Measurements from ENCODE around the gene SEZ6L. TPM values are rescaled to one million over a fixed set of nuclear protein-coding genes. Genes with fewer than 3 reads are reported as not detected.

The SEZ6L gene
- total RNA-seq, 1 experiment from 2014 or later = not detected

- Histone ChIP-seq H3K9ac (ENCODE audit: low read length) (no peak overlapping the region), H3K4me3 (replicated peaks in 1 of 2; ENCODE audit: low read depth in 1 of 2, low read length in 2 of 2) (no peak overlapping the region), H3K79me2 (ENCODE audit: insufficient read depth, low read length) (no peaks in the 10 kb centered on the region), H3K27ac (ENCODE audit: low read depth, low read length) (no peak overlapping the region), H3K36me3 (ENCODE audit: control insufficient read depth in 1 of 2, insufficient read depth in 2 of 2, low read length in 2 of 2) (no peaks in the 10 kb centered on the region), H3K9me2 (ENCODE audit: insufficient read depth) (no peaks in the 10 kb centered on the region), H3K27me3 (ENCODE audit: insufficient read depth, low read length) (peaks cover 55% of the 10 kb centered on the region), H2AFZ (ENCODE audit: low read depth, low read length, poor library complexity, severe bottlenecking) (no peak overlapping the region), H3K4me1 (ENCODE audit: control insufficient read depth in 1 of 2, insufficient read depth in 2 of 2, low read length in 2 of 2) (peaks cover 11 to 14% of the 10 kb centered on the region in 2 experiments), H4K20me1 (ENCODE audit: insufficient read depth) (no peaks in the 10 kb centered on the region), H3K4me2 (ENCODE audit: low read length) (peak overlapping the region; percentile 49), H3K9me3 (ENCODE audit: control insufficient read depth in 1 of 2, insufficient read depth in 1 of 2, low read depth in 1 of 2, low read length in 2 of 2) (peaks cover 0 to under 1% of the 10 kb centered on the region in 2 experiments; a peak in 1 of 4 replicates)
- BruUV-seq (replicated peaks) = no TSS peak
- no peak for TF ChIP-seq EGR1 (IDR thresholded peaks at IDR 0.05; ENCODE audit: low read depth)
- no peak for TF ChIP-seq RAD21 (IDR thresholded peaks at IDR 0.05; ENCODE audit: low read depth)
- no peak for TF ChIP-seq CTCF (IDR thresholded peaks at IDR 0.05 in 2 of 3, conservative IDR thresholded peaks at IDR 0.05 in 1 of 3; ENCODE audit: borderline replicate concordance in 1 of 3, insufficient read depth in 1 of 3, low read depth in 2 of 3, low read length in 2 of 3)
- TF ChIP-seq ATF3 (IDR thresholded peaks at IDR 0.05) = no peak
- TF ChIP-seq SP1 (IDR thresholded peaks at IDR 0.05; ENCODE audit: low read depth) = no peak
- no peak for TF ChIP-seq ZBTB33 (IDR thresholded peaks at IDR 0.05; ENCODE audit: extremely low read depth, insufficient replicate concordance, low read length)
- no peak for TF ChIP-seq JUND (IDR thresholded peaks at IDR 0.05)
- no peak for TF ChIP-seq SRF (IDR thresholded peaks at IDR 0.05; ENCODE audit: low read depth)
- TF ChIP-seq MAX (IDR thresholded peaks at IDR 0.05) = no peak
- no peak for TF ChIP-seq EZH2 (IDR thresholded peaks at IDR 0.05)
- no peak for TF ChIP-seq ZNF274 (IDR thresholded peaks at IDR 0.05; ENCODE audit: low read depth, low read length)
- no peak for TF ChIP-seq CEBPB (IDR thresholded peaks at IDR 0.05; ENCODE audit: low read depth)
- no peak for TF ChIP-seq POLR2A (IDR thresholded peaks at IDR 0.05; ENCODE audit: borderline replicate concordance, extremely low read depth, insufficient read depth, insufficient read length)
- no peak for TF ChIP-seq ZFX (IDR thresholded peaks at IDR 0.05)
- TF ChIP-seq REST (IDR thresholded peaks at IDR 0.05; ENCODE audit: low read depth) = no peak
- TF ChIP-seq YY1 (IDR thresholded peaks at IDR 0.05; ENCODE audit: extremely low read depth, insufficient replicate concordance, low read depth, low read length) = no peak
- ChIA-PET RAD21 (ENCODE audit: low non-redundant PET in 1 of 2, low total read pairs in 2 of 2, uncharacterized antibody in 2 of 2, unreplicated experiment in 2 of 2) (interaction anchor here in 1 of 2 experiments (0.5 kb wide), 1 partner anchor 32 kb away, joined by 4 read pairs; no protein-coding TSS in a partner anchor), CTCF (no interaction called here), POLR2A (no interaction called here)
- DNase-seq (ENCODE audit: low read depth, low spot score) (no peak), ATAC-seq (no peak)
- intact Hi-C loops (cut with micrococcal nuclease) = no loop called here
Measured at GRCh38 chr22:26417406-26417805, 248.1 kb downstream of the SEZ6L start.

Measured in HCT116 (cell line).